22Rv1 (cell line): ENCODE measurements around the gene C17orf78.

ENCODE experiments used
- ZFX ChIP-seq: fragments of 450-650 bp; IDR thresholded peaks from 2 replicates; pipeline ENCODE4 v1.6.1; 2017; ENCODE audit warnings: antibody characterized with exemption, borderline replicate concordance
- TF ChIP-seq, protein P1 (sequence below): fragments of 450-650 bp; IDR thresholded peaks from 2 replicates; pipeline ENCODE4 v1.5.1; 2017; ENCODE audit warnings: mild to moderate bottlenecking

DNA sequence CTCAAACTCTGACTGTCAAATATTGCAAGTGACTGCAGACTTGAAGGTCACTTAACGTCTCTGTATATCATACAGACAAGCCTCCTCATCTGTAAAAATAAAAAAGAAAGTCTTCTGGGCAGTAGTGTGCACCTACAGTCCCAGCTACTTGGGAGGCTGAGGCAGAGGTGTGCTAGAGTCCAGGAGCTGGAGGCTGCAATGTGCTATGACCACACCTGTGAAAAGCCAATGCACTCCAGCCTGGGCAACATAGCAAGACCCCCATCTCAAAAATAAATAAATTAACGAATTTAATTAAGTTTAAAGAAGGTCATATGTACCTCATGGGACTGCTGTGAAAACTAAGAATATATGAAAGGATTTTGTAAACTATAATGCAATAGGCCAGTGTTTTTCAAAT, 35.0 kb upstream of the C17orf78 start:
- TF ChIP-seq, protein P1, sequence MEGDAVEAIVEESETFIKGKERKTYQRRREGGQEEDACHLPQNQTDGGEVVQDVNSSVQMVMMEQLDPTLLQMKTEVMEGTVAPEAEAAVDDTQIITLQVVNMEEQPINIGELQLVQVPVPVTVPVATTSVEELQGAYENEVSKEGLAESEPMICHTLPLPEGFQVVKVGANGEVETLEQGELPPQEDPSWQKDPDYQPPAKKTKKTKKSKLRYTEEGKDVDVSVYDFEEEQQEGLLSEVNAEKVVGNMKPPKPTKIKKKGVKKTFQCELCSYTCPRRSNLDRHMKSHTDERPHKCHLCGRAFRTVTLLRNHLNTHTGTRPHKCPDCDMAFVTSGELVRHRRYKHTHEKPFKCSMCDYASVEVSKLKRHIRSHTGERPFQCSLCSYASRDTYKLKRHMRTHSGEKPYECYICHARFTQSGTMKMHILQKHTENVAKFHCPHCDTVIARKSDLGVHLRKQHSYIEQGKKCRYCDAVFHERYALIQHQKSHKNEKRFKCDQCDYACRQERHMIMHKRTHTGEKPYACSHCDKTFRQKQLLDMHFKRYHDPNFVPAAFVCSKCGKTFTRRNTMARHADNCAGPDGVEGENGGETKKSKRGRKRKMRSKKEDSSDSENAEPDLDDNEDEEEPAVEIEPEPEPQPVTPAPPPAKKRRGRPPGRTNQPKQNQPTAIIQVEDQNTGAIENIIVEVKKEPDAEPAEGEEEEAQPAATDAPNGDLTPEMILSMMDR: no peak
- TF ChIP-seq ZFX: no peak
